Psoas muscle (tissue), 8 donors: ENCODE data around the gene KCNMA1. TPM values are rescaled to one million over a fixed set of nuclear protein-coding genes. Genes with fewer than 3 reads are reported as not detected.

ENCODE experiments used
- ATAC-seq, 4 donors: fragments of 200-7000 bp; cut with Tn5 transposase; one replicate each; pipeline ENCODE4 v1.9.1; 2020; ENCODE audit warnings: moderate library complexity in 3 of 4, mild to moderate bottlenecking in 2 of 4
- DNase-seq, 2 donors: peaks; one replicate each; pipeline ENCODE4 v3.0.0-alpha.2; 2020
- H3K27ac ChIP-seq: fragments of 200-600 bp; one replicate; pipeline ENCODE4 v1.8.0; 2022
- H3K27me3 ChIP-seq, 3 donors: fragments of 200-600 bp in 1 of 3; one replicate each; pipeline versions ENCODE4 v1.6.1 to v1.8.0; 2013 to 2022; ENCODE audit warnings: low read length in 2 of 3, mild to moderate bottlenecking in 2 of 3, moderate library complexity in 1 of 3; ENCODE audit not compliant: insufficient read depth in 3 of 3
- H3K36me3 ChIP-seq, 2 donors: fragments of 200-600 bp in 1 of 2; one replicate each; pipeline versions ENCODE4 v1.6.1 to v1.8.0; 2013 to 2022; ENCODE audit warnings: low read depth in 1 of 2, mild to moderate bottlenecking in 1 of 2, moderate library complexity in 1 of 2; ENCODE audit not compliant: insufficient read depth in 1 of 2
- H3K4me1 ChIP-seq: fragments of 200-600 bp; one replicate; pipeline ENCODE4 v1.8.0; 2022
- H3K4me3 ChIP-seq: fragments of 200-600 bp; one replicate; pipeline ENCODE4 v1.8.0; 2022; ENCODE audit warnings: mild to moderate bottlenecking
- H3K9me3 ChIP-seq: fragments of 200-600 bp; one replicate; pipeline ENCODE4 v1.8.0; 2022
- CTCF ChIP-seq: fragments of 200-600 bp; IDR thresholded peaks from one replicate; pipeline ENCODE4 v1.8.0; 2022; ENCODE audit warnings: antibody characterized with exemption
- WGBS, 3 donors: extraction: QIAGEN DNeasy Blood & Tissue Kit; methylation state at CpG; one replicate each; pipeline versions ENCODE4 v1.1.6 to v1.1.7; 2013; 5-methylcytosine and 5-hydroxymethylcytosine counted together
- intact Hi-C, 2 donors: fragments of 100-400 bp; cut with DNase I; formaldehyde crosslinking; loops; one replicate each; pipeline versions ENCODE4 v1.11.0 to v1.14.2; 2022
- polyA plus RNA-seq, 3 donors: library from polyadenylated mRNA; stranded (reverse); fragments of 200-250 nt; gene quantifications; one replicate each; pipeline ENCODE4 v1.2.3, GENCODE V29; 2013
- total RNA-seq, 4 donors: library from RNA; stranded (reverse); fragmentation: NEBNext Ultra II Directional in 2 of 4; extraction: Animal tissue kit (Norgen Biotek cat#: 25700) in 2 of 4; gene quantifications; one replicate each; pipeline versions ENCODE4 v1.2.1 to v1.2.4, GENCODE V29; 2021 to 2023
- donor health status: healthy with polysubstance abuse.
- donor health status: DM: no; HTN: no; CAD: no; lungs with moderate emphysema.
- donor health status: Bipolar disorder and iron deficiency.
- donor health status: healthy.
- donor health status: DM: yes; HTN: yes; CAD: no.
- donor health status: DM: no; HTN: no; CAD: no.
- donor health status: DM: no; HTN: no; CAD: no.
- donor health status: DM: yes; HTN: yes; CAD: no.

Gene KCNMA1
- total and polyA plus RNA-seq, 7 donors, result 7.9 to 53.0 (median 41.9) TPM

- intact Hi-C loops, result no loop called here
- DNase-seq, result no peak
- no peak for ATAC-seq
- H3K27ac ChIP-seq, result no peak overlapping the region
- TF ChIP-seq CTCF, result no peak
- H3K36me3 ChIP-seq, result no peaks in the 10 kb centered on the region
- H3K27me3 ChIP-seq, result no peaks in the 10 kb centered on the region
- no peaks in the 10 kb centered on the region for H3K9me3 ChIP-seq
- WGBS, 3 donors, result 86 to 90% (median 88%) methylated on average over 4 of the region's 4 CpGs
- H3K4me1 ChIP-seq, result no peaks in the 10 kb centered on the region
- H3K4me3 ChIP-seq, result no peak overlapping the region
Observed at GRCh38 chr10:77381750-77382149, 255.9 kb downstream of the KCNMA1 start.

GRCh38 chr10:77380723-77381122 is 256.9 kb downstream of the KCNMA1 start:
- DNase-seq (no peak), ATAC-seq (no peak)
- no peak overlapping the region for H3K27ac ChIP-seq
- H3K9me3 ChIP-seq, result no peaks in the 10 kb centered on the region
- intact Hi-C loops, result no loop called here
- no peaks in the 10 kb centered on the region for H3K4me1 ChIP-seq
- WGBS, 3 donors, result 88 to 100% (median 98%) methylated on average over 1 of the region's 1 CpG
- H3K36me3 ChIP-seq, result no peaks in the 10 kb centered on the region
- H3K27me3 ChIP-seq, result no peaks in the 10 kb centered on the region
- H3K4me3 ChIP-seq, result no peak overlapping the region
- no peak for TF ChIP-seq CTCF

- 73 to 80% (median 76%) methylated on average over 3 of the region's 3 CpGs for WGBS, 3 donors
Observed at GRCh38 chr10:77380191-77380590, 257.4 kb downstream of the KCNMA1 start.

GRCh38 chr10:77378366-77379349 is 258.9 kb downstream of the KCNMA1 start:
- DNase-seq (no peak), ATAC-seq (no peak)
- no peak overlapping the region for H3K27ac ChIP-seq
- no peak overlapping the region for H3K4me3 ChIP-seq
- no peaks in the 10 kb centered on the region for H3K27me3 ChIP-seq
- 97 to 98% (median 97%) methylated on average over 4 of the region's 4 CpGs for WGBS, 3 donors
- no peaks in the 10 kb centered on the region for H3K9me3 ChIP-seq
- no peaks in the 10 kb centered on the region for H3K36me3 ChIP-seq
- TF ChIP-seq CTCF, result no peak
- intact Hi-C loops, result loop anchor here in 1 of 2 donors (10.0 kb wide), 1 partner anchor 204 kb away; no protein-coding TSS in a partner anchor
- H3K4me1 ChIP-seq, result no peaks in the 10 kb centered on the region

More at GRCh38 chr10:77380191-77380590, 257.4 kb downstream of the KCNMA1 start:
- no peak for TF ChIP-seq CTCF
- H3K4me3 ChIP-seq, result no peak overlapping the region
- no peaks in the 10 kb centered on the region for H3K4me1 ChIP-seq
- H3K27ac ChIP-seq, result no peak overlapping the region
- no peaks in the 10 kb centered on the region for H3K27me3 ChIP-seq
- no peak for DNase-seq
- H3K9me3 ChIP-seq, result no peaks in the 10 kb centered on the region
- intact Hi-C loops, result no loop called here
- H3K36me3 ChIP-seq, result no peaks in the 10 kb centered on the region
- ATAC-seq, result no peak
